BLaER1 treated with 17β-estradiol and CSF1 and Interleukin-3, amounts not matched to agents 10 nM and 100 nM (cell line): ENCODE results near the gene HOXA10.

ENCODE experiments used
- H3K27ac ChIP-seq, 11 experiments: shearing (Covaris generic); formaldehyde crosslinking; 2 replicates each; pipeline ENCODE4 v1.8.1; 2022
- H3K27me3 ChIP-seq, 11 experiments: shearing (Covaris generic); formaldehyde crosslinking; 2 replicates each; pipeline ENCODE4 v1.8.1; 2022
- H3K36me3 ChIP-seq, 11 experiments: shearing (Covaris generic); formaldehyde crosslinking; 2 replicates each; pipeline ENCODE4 v1.8.1; 2022
- H3K4me1 ChIP-seq, 10 experiments: shearing (Covaris generic); formaldehyde crosslinking; 2 replicates each; pipeline ENCODE4 v1.8.1; 2022
- H3K4me2 ChIP-seq, 11 experiments: shearing (Covaris generic); formaldehyde crosslinking; 2 replicates each; pipeline ENCODE4 v1.8.1; 2022
- H3K4me3 ChIP-seq, 10 experiments: shearing (Covaris generic); formaldehyde crosslinking; 2 replicates each; pipeline ENCODE4 v1.8.1; 2022
- H3K9ac ChIP-seq, 11 experiments: shearing (Covaris generic); formaldehyde crosslinking; 2 replicates each; pipeline ENCODE4 v1.8.1; 2022
- H3K9me3 ChIP-seq, 11 experiments: shearing (Covaris generic); formaldehyde crosslinking; replicated peaks in 1 of 11; 2 replicates each; pipeline ENCODE4 v1.8.1; 2022
- H4K20me1 ChIP-seq, 11 experiments: shearing (Covaris generic); formaldehyde crosslinking; 2 replicates each; pipeline ENCODE4 v1.8.1; 2022
- Cebpa-rat ChIP-seq, 11 experiments: shearing (Covaris generic); IDR thresholded peaks; 2 replicates each; pipeline ENCODE4 v1.8.1; 2022

Gene HOXA10

GRCh38 chr7:27151341-27151930, 22.7 kb downstream of the HOXA10 start:
- H3K9ac ChIP-seq = 0 out of 22 replicates have a peak overlapping the region, but pooled peaks of 2 of the 11 experiments have one; percentile 20 to 21
- peaks cover 100% of the 10 kb centered on the region in 11 experiments for H3K27me3 ChIP-seq
- no peak for TF ChIP-seq Cebpa-rat (IDR thresholded peaks at IDR 0.05)
- no peak overlapping the region for H3K27ac ChIP-seq
- no peaks in the 10 kb centered on the region for H3K36me3 ChIP-seq
- peaks cover 11 to 26% (median 20%) of the 10 kb centered on the region in 10 experiments for H3K4me1 ChIP-seq
- H3K4me3 ChIP-seq = peak overlapping the region; percentile 40 to 60 (median 52)
- peak overlapping the region; percentile 79 to 95 (median 85) for H3K4me2 ChIP-seq
- H4K20me1 ChIP-seq = peaks cover 0 to 58% (median 40%) of the 10 kb centered on the region in 11 experiments; a peak in 16 of 22 replicates
- H3K9me3 ChIP-seq = peaks cover 39 to 52% (median 47%) of the 10 kb centered on the region in 11 experiments

- Histone ChIP-seq H3K9ac (0 out of 22 replicates have a peak overlapping the region, but pooled peaks of 2 of the 11 experiments have one; percentile 20 to 21), H3K4me1 (peaks cover 11 to 26% (median 20%) of the 10 kb centered on the region in 10 experiments), H3K27ac (no peak overlapping the region), H3K27me3 (peaks cover 100% of the 10 kb centered on the region in 11 experiments), H3K9me3 (peaks cover 39 to 52% (median 47%) of the 10 kb centered on the region in 11 experiments), H4K20me1 (peaks cover 0 to 52% (median 39%) of the 10 kb centered on the region in 11 experiments; a peak in 16 of 22 replicates), H3K4me3 (peak overlapping the region; percentile 40 to 60 (median 52)), H3K4me2 (peak overlapping the region; percentile 79 to 95 (median 85)), H3K36me3 (peaks cover 0 to 2% (median 0%) of the 10 kb centered on the region in 11 experiments; a peak in 1 of 22 replicates)
- no peak for TF ChIP-seq Cebpa-rat (IDR thresholded peaks at IDR 0.05)
These were observed 23.4 kb downstream of the HOXA10 start for GRCh38 chr7:27150568-27151340.

- Histone ChIP-seq H3K9ac (no peak overlapping the region), H3K4me1 (peaks cover 11 to 26% (median 20%) of the 10 kb centered on the region in 10 experiments), H3K36me3 (peaks cover 0 to 7% (median 0%) of the 10 kb centered on the region in 11 experiments; a peak in 3 of 22 replicates), H3K4me2 (peak overlapping the region; percentile 79 to 95 (median 85)), H3K9me3 (peaks cover 40 to 52% (median 47%) of the 10 kb centered on the region in 11 experiments), H4K20me1 (peaks cover 0 to 45% (median 33%) of the 10 kb centered on the region in 11 experiments; a peak in 16 of 22 replicates), H3K27me3 (peaks cover 100% of the 10 kb centered on the region in 11 experiments), H3K4me3 (peak overlapping the region in 9 of 10 experiments; percentile 40 to 60 (median 52); a peak in 16 of 20 replicates), H3K27ac (no peak overlapping the region)
- no peak for TF ChIP-seq Cebpa-rat (IDR thresholded peaks at IDR 0.05)
These were observed 24.1 kb downstream of the HOXA10 start for GRCh38 chr7:27149842-27150567.

GRCh38 chr7:27148756-27149641, 25.1 kb downstream of the HOXA10 start:
- H3K36me3 ChIP-seq = peaks cover 0 to 14% (median 0%) of the 10 kb centered on the region in 11 experiments; a peak in 3 of 22 replicates
- peak overlapping the region in 2 of 10 experiments; percentile 14 to 16; a peak in 2 of 20 replicates for H3K4me3 ChIP-seq
- H3K4me2 ChIP-seq = peak overlapping the region in 3 of 11 experiments; percentile 18 to 27 (median 20); a peak in 3 of 22 replicates
- H3K9me3 ChIP-seq = peaks cover 46 to 55% (median 51%) of the 10 kb centered on the region in 11 experiments
- TF ChIP-seq Cebpa-rat (IDR thresholded peaks at IDR 0.05) = no peak
- peaks cover 100% of the 10 kb centered on the region in 11 experiments for H3K27me3 ChIP-seq
- H3K27ac ChIP-seq = no peak overlapping the region
- H3K9ac ChIP-seq = no peak overlapping the region
- peaks cover 11 to 26% (median 20%) of the 10 kb centered on the region in 10 experiments for H3K4me1 ChIP-seq
- peaks cover 0 to 34% (median 23%) of the 10 kb centered on the region in 11 experiments; a peak in 16 of 22 replicates for H4K20me1 ChIP-seq

- H4K20me1 ChIP-seq = peaks cover 0 to 30% (median 20%) of the 10 kb centered on the region in 11 experiments; a peak in 16 of 22 replicates
- no peak overlapping the region for H3K9ac ChIP-seq
- TF ChIP-seq Cebpa-rat (IDR thresholded peaks at IDR 0.05) = no peak
- H3K4me3 ChIP-seq = peak overlapping the region in 2 of 10 experiments; percentile 14 to 16; a peak in 3 of 20 replicates
- peaks cover 0 to 16% (median 0%) of the 10 kb centered on the region in 11 experiments; a peak in 3 of 22 replicates for H3K36me3 ChIP-seq
- no peak overlapping the region for H3K27ac ChIP-seq
- H3K4me2 ChIP-seq = peak overlapping the region in 3 of 11 experiments; percentile 18 to 27 (median 20); a peak in 3 of 22 replicates
- H3K4me1 ChIP-seq = peaks cover 11 to 26% (median 20%) of the 10 kb centered on the region in 10 experiments
- H3K27me3 ChIP-seq = peaks cover 100% of the 10 kb centered on the region in 11 experiments
- H3K9me3 ChIP-seq = peaks cover 54 to 64% (median 59%) of the 10 kb centered on the region in 11 experiments
These were observed 25.9 kb downstream of the HOXA10 start for GRCh38 chr7:27148031-27148755.

DNA sequence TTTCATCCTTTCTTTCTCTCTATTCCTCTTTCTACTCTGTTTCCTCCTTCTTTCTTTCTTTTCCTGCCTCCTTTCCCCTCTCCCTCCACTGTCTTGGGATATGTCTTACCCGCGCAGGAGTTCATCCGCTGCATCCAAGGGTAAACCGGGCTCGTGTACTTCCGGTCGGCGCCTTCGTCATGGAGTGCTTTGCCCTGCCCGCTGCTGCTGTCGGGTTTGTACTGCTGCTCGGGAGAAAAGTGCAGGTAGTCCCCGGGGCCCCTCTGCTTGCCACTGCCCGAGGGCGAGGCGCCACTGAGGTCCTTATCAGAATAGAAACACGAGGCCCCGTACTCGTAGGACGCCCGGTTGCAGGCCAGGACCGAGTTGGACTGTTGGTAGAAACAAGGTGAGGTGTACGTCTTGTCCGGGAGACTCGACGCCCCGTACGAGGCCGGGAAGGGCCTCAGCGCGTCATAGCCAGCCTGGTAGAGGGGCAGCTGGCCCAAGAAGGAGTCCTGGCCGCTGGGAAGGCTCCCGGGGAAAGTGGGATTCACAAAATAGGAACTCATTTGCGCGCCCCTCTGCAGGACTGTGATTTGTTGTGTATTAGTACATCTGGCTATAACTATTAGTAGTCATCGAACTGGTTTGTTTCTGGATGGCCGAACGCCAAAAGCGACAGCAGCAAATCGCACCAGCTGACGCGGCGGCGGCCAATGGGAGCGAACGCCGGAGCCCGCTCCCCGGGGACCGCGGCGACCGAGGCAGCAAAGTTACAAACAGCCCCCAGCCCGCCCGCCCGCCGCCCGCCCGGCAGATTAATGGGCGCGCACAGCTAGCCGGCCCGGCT, 26.7 kb downstream of the HOXA10 start, which contains the start of gene HOXA6:
HOXA6 (minus strand) TSS at position 576 of the 832 bp plus-strand sequence; CDS start at position 551, 25 bp downstream.
- no peak for TF ChIP-seq Cebpa-rat (IDR thresholded peaks at IDR 0.05)
- peaks cover 62 to 71% (median 66%) of the 10 kb centered on the region in 11 experiments for H3K9me3 ChIP-seq
- H3K36me3 ChIP-seq = peaks cover 0 to 16% (median 0%) of the 10 kb centered on the region in 11 experiments; a peak in 3 of 22 replicates
- no peak within 1 kb of the TSS for H3K27ac ChIP-seq
- no peak within 1 kb of the TSS for H3K9ac ChIP-seq
- peaks cover 100% of the 10 kb centered on the region in 11 experiments for H3K27me3 ChIP-seq
- peaks cover 0 to 22% (median 14%) of the 10 kb centered on the region in 11 experiments; a peak in 16 of 22 replicates for H4K20me1 ChIP-seq
- peak within 1 kb of the TSS in 3 of 11 experiments; percentile 18 to 27 (median 20); a peak in 3 of 22 replicates for H3K4me2 ChIP-seq
- peak within 1 kb of the TSS in 3 of 10 experiments; percentile 5 to 16 (median 14); a peak in 4 of 20 replicates for H3K4me3 ChIP-seq
- peaks cover 11 to 26% (median 18%) of the 10 kb centered on the region in 10 experiments for H3K4me1 ChIP-seq
